ENCODE results near the gene AK8. TPM values are rescaled to one million over a fixed set of nuclear protein-coding genes. Genes with fewer than 3 reads are reported as not detected.

The AK8 gene
- total and polyA plus RNA-seq, 7 donors = 0.10 TPM; not detected in 6

GRCh38 chr9:132801659-132802058, 76.4 kb downstream of the AK8 start:
- H3K27ac ChIP-seq = no peak overlapping the region
- no peaks in the 10 kb centered on the region for H3K36me3 ChIP-seq (ENCODE audit: insufficient read depth in 1 of 2, low read depth in 1 of 2)
- no peak for ATAC-seq
- no peak for DNase-seq
- H3K27me3 ChIP-seq (ENCODE audit: insufficient read depth in 3 of 3, low read length in 2 of 3) = peaks cover 0 to 45% (median 5%) of the 10 kb centered on the region in 3 donors
- H3K4me3 ChIP-seq = no peak overlapping the region
- intact Hi-C loops (cut with DNase I) = loop anchor here (2.0 to 5.0 kb wide), 3 partner anchors 295 to 394 kb away; partner anchors contain the start of genes CFAP77 (in 1 of the 2) and TTF1 (in 1 of the 2)
- 91 to 94% (median 93%) methylated on average over 4 of the region's 4 CpGs for WGBS, 3 donors
- H3K4me1 ChIP-seq = no peaks in the 10 kb centered on the region
- H3K9me3 ChIP-seq = no peaks in the 10 kb centered on the region
- no peak for TF ChIP-seq CTCF (IDR thresholded peaks at IDR 0.05)

DNA sequence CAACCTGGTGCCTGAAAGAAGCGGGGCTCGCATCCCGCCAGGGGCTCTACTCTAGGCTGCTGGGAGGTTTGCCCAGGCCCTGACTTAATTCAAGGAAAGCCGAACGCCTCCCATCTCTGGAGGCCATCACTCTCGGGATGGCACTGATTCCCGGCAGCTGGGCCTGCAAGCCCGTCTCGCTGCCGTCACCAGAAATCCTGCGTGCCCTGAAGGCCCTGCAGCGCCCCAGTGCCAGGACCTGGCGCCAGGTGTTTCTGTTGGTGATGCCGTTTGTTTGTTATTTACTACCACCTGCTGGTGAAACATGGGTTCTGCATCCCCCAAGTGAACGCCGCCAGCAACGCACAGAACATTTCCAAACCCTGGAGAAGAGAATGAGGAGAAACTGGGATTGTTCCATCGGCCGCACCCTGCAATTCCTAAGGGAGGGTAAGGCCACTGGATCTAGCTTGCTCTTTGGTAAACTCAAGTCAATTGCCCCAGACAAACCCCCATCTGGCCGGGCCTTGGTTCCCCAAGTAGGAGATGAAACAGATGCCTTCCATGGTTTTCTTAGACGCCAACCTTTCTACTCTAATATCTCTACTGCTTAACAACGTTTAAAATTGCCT, 77.9 kb downstream of the AK8 start:
- intact Hi-C loops (cut with DNase I) = loop anchor here (2.0 to 5.0 kb wide), 3 partner anchors 293 to 393 kb away; partner anchors contain the start of genes CFAP77 (in 1 of the 2) and TTF1 (in 1 of the 2)
- no peaks in the 10 kb centered on the region for H3K4me1 ChIP-seq
- no peak overlapping the region for H3K4me3 ChIP-seq
- peaks cover 0 to 37% (median 6%) of the 10 kb centered on the region in 3 donors for H3K27me3 ChIP-seq (ENCODE audit: insufficient read depth in 3 of 3, low read length in 2 of 3)
- TF ChIP-seq CTCF (IDR thresholded peaks at IDR 0.05) = peak; percentile 89
- H3K27ac ChIP-seq = no peak overlapping the region
- 11 to 14% (median 14%) methylated on average over 22 of the region's 22 CpGs for WGBS, 3 donors
- peak; percentile 68 to 89 (median 83) for ATAC-seq
- DNase-seq = peak; percentile 51 to 83
- no peaks in the 10 kb centered on the region for H3K9me3 ChIP-seq
- no peaks in the 10 kb centered on the region for H3K36me3 ChIP-seq (ENCODE audit: insufficient read depth in 1 of 2, low read depth in 1 of 2)

DNA sequence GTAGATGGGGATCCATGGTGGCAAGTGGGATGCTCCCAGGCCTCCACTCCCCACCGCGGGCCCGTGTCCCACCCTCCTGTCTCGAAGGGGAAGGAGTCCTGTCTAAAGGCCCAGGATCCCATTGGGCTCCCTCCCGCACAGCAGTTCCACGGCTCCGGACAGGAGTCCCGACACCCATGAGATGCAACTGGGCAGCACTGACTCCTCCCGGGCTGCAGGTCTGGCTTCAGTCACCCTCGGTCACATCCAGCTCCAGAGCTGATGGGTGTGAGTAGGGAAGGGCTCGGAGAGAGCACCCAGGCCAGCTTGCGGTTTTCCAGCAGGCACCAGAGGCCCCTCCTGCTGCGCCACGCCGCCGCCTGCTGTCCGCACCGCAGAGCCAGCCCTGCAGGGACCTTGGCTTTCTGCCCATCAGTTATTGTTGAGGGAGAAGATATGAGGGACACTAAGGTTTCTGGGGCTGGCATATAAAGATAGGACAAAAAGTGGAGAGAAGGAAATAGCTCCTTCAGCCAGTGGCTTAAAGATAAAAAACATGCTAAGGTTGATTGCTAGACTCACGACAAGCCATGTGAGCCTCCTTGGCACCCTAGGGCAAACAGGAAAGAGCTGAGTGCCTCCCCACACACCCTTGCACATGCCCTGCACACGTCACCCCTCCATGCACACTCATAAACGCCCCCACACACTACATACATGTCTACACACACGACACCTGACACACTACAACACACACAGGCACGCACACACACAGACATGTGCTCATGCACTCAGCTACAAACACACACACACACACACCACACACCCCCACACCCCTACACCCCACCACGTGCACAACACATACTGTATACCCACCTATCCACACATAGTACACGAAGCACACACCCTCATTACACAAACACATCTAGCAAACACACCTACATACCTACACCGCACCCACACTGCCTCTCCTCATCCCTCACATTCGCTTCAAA, 79.0 kb downstream of the AK8 start:
- H3K27ac ChIP-seq = no peak overlapping the region
- DNase-seq = no peak
- H3K9me3 ChIP-seq = no peaks in the 10 kb centered on the region
- no peaks in the 10 kb centered on the region for H3K4me1 ChIP-seq
- no peak for TF ChIP-seq CTCF (IDR thresholded peaks at IDR 0.05)
- no peak overlapping the region for H3K4me3 ChIP-seq
- intact Hi-C loops (cut with DNase I) = loop anchor here in 1 of 2 donors (2.0 kb wide), 1 partner anchor 290 kb away; no protein-coding TSS in a partner anchor
- H3K27me3 ChIP-seq (ENCODE audit: insufficient read depth in 3 of 3, low read length in 2 of 3) = peaks cover 0 to 38% (median 2%) of the 10 kb centered on the region in 3 donors
- no peak for ATAC-seq
- WGBS, 3 donors = 69 to 73% (median 73%) methylated on average over 27 of the region's 27 CpGs
- H3K36me3 ChIP-seq (ENCODE audit: insufficient read depth in 1 of 2, low read depth in 1 of 2) = no peaks in the 10 kb centered on the region

DNA sequence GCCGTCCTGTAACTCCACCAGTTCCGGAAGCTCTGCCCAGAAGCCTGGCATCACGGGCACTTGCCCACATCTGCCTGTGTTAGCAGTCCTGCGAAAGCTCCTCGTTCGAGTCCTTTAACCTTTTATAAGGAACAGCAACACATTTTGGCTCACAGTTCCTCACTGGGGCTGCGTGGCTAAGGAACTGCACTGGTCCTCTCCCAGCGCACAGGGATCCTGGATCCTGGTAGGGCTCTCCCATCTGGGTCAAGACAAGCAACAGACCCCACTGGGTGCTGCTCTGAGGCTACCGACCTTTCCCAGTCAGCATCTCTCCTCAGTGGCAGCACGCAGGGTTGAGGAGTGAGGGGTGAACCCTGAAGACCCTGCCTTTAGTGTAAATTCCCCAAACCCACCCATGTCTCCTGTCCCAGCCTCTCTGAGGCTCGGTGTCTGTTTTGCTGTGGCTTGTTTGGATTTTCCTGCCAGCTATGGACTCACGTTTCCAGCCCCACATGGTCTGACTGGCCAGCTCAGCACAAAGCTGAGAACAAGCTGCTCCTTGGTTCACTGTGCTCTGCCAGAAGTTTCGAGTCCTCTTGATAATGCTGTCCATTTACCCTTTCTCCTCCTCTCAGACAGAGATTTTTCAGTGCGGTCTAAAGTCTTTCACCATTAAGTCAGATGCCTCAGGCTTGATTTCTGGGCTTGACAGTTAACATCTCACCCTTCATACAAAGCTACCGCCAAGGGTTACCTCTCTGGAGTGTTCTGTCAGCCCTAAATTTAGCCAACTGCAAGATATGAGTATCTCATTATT, 80.0 kb downstream of the AK8 start:
- Histone ChIP-seq H3K4me3 (no peak overlapping the region), H3K9me3 (no peaks in the 10 kb centered on the region), H3K27me3 (ENCODE audit: insufficient read depth in 3 of 3, low read length in 2 of 3) (peaks cover 0 to 37% (median 2%) of the 10 kb centered on the region in 3 donors), H3K36me3 (ENCODE audit: insufficient read depth in 1 of 2, low read depth in 1 of 2) (no peaks in the 10 kb centered on the region), H3K4me1 (no peaks in the 10 kb centered on the region), H3K27ac (no peak overlapping the region)
- intact Hi-C loops (cut with DNase I) = loop anchor here in 1 of 2 donors (2.0 kb wide), 1 partner anchor 289 kb away; no protein-coding TSS in a partner anchor
- no peak for DNase-seq
- WGBS, 3 donors = 59 to 67% (median 65%) methylated on average over 15 of the region's 15 CpGs
- ATAC-seq = no peak
- TF ChIP-seq CTCF (IDR thresholded peaks at IDR 0.05) = no peak
